HFFc6 (cell line): ENCODE data around the gene KCNH5. TPM values are rescaled to one million over a fixed set of nuclear protein-coding genes. Genes with fewer than 3 reads are reported as not detected.

Source experiments
- DNase-seq: peaks from one replicate; pipeline ENCODE4 v3.0.0-alpha.2; 2018
- H3K27ac Mint-ChIP-seq: 2 replicates; pipeline ENCODE4 v1.8.0; 2020; ENCODE audit warnings: mild to moderate bottlenecking, mixed read lengths
- H3K27me3 Mint-ChIP-seq: 2 replicates; pipeline ENCODE4 v1.8.0; 2021; ENCODE audit warnings: mild to moderate bottlenecking, moderate library complexity, mixed read lengths; ENCODE audit not compliant: insufficient read depth
- H3K36me3 Mint-ChIP-seq: 2 replicates; pipeline ENCODE4 v1.8.0; 2021; ENCODE audit warnings: low read depth, mixed read lengths
- H3K4me1 Mint-ChIP-seq: 2 replicates; pipeline ENCODE4 v1.8.0; 2020; ENCODE audit warnings: low read depth, mixed read lengths
- H3K4me3 Mint-ChIP-seq: 2 replicates; pipeline ENCODE4 v1.8.0; 2020; ENCODE audit warnings: mild to moderate bottlenecking, moderate library complexity, mixed read lengths
- H3K9me3 Mint-ChIP-seq: 2 replicates; pipeline ENCODE4 v1.8.0; 2020; ENCODE audit warnings: mild to moderate bottlenecking, mixed read lengths
- CTCF ChIP-seq: fragments of 200-600 bp; sonication (generic); IDR thresholded peaks from 2 replicates; pipeline ENCODE4 v1.5.0; 2021; ENCODE audit warnings: antibody characterized with exemption, mild to moderate bottlenecking
- total RNA-seq, 6 experiments: library from RNA; stranded (reverse); fragmentation: NEBNext Ultra II Directional; extraction: Animal tissue kit (Norgen Biotek cat#: 25700); gene quantifications; 2 replicates in 1 of 6; 3 replicates in 5 of 6; pipeline ENCODE4 v1.2.3, GENCODE V29; 2021

The KCNH5 gene
- total RNA-seq, 6 experiments from 2014 or later, result not detected

- Mint-ChIP-seq H3K9me3 (peaks cover 9% of the 10 kb centered on the region), H3K27ac (no peak overlapping the region), H3K4me3 (no peak overlapping the region), H3K36me3 (no peaks in the 10 kb centered on the region), H3K4me1 (peaks cover 18% of the 10 kb centered on the region), H3K27me3 (peaks cover 2% of the 10 kb centered on the region)
- TF ChIP-seq CTCF, result no peak
- no peak for DNase-seq
These were observed 105.3 kb downstream of the KCNH5 start for GRCh38 chr14:62939970-62940369.

GRCh38 chr14:62938778-62939177, 106.5 kb downstream of the KCNH5 start:
- H3K27me3 Mint-ChIP-seq, result peaks cover 2% of the 10 kb centered on the region
- DNase-seq, result no peak
- H3K36me3 Mint-ChIP-seq, result no peaks in the 10 kb centered on the region
- H3K4me1 Mint-ChIP-seq, result peaks cover 17% of the 10 kb centered on the region
- H3K9me3 Mint-ChIP-seq, result peaks cover 9% of the 10 kb centered on the region
- no peak overlapping the region for H3K27ac Mint-ChIP-seq
- TF ChIP-seq CTCF, result no peak
- H3K4me3 Mint-ChIP-seq, result no peak overlapping the region

GRCh38 chr14:62934439-62934838, 110.8 kb downstream of the KCNH5 start:
- no peaks in the 10 kb centered on the region for H3K4me1 Mint-ChIP-seq
- H3K4me3 Mint-ChIP-seq, result no peak overlapping the region
- no peak overlapping the region for H3K27ac Mint-ChIP-seq
- no peak for DNase-seq
- no peak for TF ChIP-seq CTCF
- no peaks in the 10 kb centered on the region for H3K36me3 Mint-ChIP-seq
- H3K9me3 Mint-ChIP-seq, result peaks cover 6% of the 10 kb centered on the region
- H3K27me3 Mint-ChIP-seq, result peaks cover 2% of the 10 kb centered on the region

GRCh38 chr14:62921466-62921865, 123.8 kb downstream of the KCNH5 start:
- no peak overlapping the region for H3K4me3 Mint-ChIP-seq
- no peak for DNase-seq
- no peaks in the 10 kb centered on the region for H3K27me3 Mint-ChIP-seq
- no peaks in the 10 kb centered on the region for H3K4me1 Mint-ChIP-seq
- H3K9me3 Mint-ChIP-seq, result 0 out of 2 replicates have a peak, but pooled peaks cover 7% of the 10 kb centered on the region
- no peak overlapping the region for H3K27ac Mint-ChIP-seq
- no peak for TF ChIP-seq CTCF
- no peaks in the 10 kb centered on the region for H3K36me3 Mint-ChIP-seq

GRCh38 chr14:62916551-62916950, 128.7 kb downstream of the KCNH5 start:
- no peak for TF ChIP-seq CTCF
- Mint-ChIP-seq H3K27me3 (no peaks in the 10 kb centered on the region), H3K9me3 (0 out of 2 replicates have a peak, but pooled peaks cover 7% of the 10 kb centered on the region), H3K4me1 (no peaks in the 10 kb centered on the region), H3K27ac (no peak overlapping the region), H3K36me3 (no peaks in the 10 kb centered on the region), H3K4me3 (no peak overlapping the region)
- no peak for DNase-seq

- H3K4me3 Mint-ChIP-seq, result no peak overlapping the region
- no peaks in the 10 kb centered on the region for H3K36me3 Mint-ChIP-seq
- H3K9me3 Mint-ChIP-seq, result 0 out of 2 replicates have a peak, but pooled peaks cover 4% of the 10 kb centered on the region
- H3K27me3 Mint-ChIP-seq, result no peaks in the 10 kb centered on the region
- TF ChIP-seq CTCF, result no peak
- no peaks in the 10 kb centered on the region for H3K4me1 Mint-ChIP-seq
- H3K27ac Mint-ChIP-seq, result no peak overlapping the region
- DNase-seq, result no peak
These were observed 130.4 kb downstream of the KCNH5 start for GRCh38 chr14:62914873-62915272.
